GM04503 (cell line): ENCODE data around the gene SPTBN5.

Experiments
- DNase-seq: peaks from one replicate; pipeline ENCODE4 v3.0.0-alpha.2; 2012; ENCODE audit warnings: low read depth

The SPTBN5 gene

DNA sequence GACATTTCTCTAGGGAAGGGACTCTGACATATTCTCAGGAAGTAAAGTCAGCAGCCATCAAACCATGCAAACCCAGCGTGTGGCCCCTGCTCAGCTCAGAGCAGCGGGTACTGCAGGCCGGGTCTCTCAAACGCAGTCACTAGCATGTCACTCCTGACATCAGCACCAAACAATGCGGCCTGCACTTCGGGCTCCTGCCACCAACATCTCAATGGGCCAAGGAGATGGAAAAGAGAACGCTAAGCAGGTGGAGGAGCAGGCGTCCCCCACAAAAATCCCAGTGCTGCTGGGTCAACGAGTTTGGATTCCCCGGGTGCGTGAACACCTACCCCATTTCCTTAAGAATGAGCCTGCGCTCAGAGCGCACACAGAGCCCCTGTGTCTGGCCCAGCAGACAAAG, 9.9 kb upstream of the SPTBN5 start:
- no peak for DNase-seq

DNA sequence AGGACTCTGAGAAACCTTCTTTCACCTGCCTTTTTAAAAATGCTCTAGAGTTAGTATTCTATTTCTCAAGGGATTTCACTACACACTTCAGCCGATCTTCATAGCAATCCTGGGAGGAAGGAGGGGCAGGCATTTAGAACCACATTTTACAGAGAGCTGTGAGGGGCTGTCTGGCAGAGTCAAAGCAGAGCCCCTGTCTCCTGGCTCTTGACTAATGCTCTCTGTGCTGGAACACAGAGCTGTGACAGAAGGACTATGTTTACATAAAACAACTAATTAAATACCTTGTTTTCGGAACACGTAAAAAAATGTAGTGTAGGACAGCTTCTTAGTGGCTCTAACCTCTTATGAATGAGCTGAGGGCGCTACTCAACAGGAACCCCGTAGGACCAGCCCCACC, 7.6 kb upstream of the SPTBN5 start:
- no peak for DNase-seq

DNA sequence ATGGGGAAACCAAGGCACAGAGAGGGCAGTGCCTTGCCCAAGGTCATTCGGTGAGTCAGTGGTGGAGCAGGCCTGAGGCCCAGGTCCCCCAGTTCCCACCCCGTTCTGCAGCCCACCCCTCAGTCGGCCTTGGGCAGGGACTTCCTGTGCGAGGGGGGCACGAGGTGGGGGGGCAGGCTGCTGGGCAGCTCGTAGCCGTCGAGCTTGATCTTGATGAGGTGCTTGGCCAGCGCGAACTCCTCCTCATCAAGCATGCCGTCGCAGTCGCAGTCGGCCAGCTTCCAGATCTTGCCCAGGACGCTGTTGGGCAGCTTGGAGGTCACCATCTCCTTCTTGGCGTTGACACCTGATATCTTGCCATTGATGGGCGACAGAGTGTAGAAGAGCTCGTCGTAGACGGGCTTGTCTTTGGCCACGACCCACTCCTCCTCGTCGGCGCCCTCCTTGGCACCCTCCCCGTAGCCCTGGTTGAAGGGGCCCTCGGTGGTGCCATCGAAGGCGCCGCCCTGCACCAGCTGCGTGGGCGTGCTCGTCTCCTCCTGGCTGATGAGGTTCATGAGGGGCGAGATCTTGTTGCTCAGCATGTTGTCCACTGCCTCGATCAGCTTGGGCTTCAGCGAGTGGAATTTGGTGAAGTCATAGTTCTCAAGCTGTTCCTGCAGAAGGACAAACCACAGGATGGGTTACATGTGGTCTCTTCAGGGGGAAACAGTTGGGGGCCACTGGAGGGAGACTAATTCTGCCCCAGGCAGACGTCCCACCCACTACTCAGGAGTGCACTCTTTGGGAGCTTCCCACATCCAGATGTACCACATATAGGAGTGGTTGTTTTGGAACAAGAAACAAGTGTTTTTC, 6.9 kb upstream of the SPTBN5 start:
- DNase-seq, result no peak

DNA sequence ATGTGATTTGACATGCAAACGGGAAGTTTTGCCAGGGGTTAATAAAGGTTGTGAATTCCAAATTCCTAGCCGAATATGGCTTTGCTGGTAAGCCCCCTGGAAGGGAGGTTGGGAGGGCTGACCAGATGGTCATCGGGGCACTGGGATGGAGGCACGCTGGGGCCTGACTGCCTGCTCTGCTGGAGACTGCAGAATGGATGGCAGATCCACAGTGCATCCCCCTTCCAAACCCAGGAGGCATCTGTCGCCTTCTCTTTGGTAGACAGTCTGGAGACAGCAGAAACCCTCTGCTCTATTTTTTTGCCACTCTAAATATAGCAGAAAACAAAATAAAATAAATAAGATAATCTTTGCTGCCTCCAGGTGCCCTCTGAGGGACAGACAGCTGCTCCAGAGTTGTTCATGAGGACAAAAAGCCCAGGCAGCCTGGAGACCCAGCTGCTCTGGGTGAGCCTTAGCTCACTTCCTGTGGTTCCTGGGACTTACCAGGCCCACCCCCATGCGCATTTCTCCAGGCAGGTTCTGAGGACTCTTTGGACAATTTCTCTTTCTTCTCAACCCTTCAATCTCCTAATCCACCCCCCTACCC, 6.1 kb upstream of the SPTBN5 start:
- no peak for DNase-seq

- DNase-seq, result no peak
Observed at GRCh38 chr15:41897363-41897799, 3.5 kb upstream of the SPTBN5 start.

GRCh38 chr15:41896566-41896965, 2.7 kb upstream of the SPTBN5 start:
- DNase-seq, result no peak

DNA sequence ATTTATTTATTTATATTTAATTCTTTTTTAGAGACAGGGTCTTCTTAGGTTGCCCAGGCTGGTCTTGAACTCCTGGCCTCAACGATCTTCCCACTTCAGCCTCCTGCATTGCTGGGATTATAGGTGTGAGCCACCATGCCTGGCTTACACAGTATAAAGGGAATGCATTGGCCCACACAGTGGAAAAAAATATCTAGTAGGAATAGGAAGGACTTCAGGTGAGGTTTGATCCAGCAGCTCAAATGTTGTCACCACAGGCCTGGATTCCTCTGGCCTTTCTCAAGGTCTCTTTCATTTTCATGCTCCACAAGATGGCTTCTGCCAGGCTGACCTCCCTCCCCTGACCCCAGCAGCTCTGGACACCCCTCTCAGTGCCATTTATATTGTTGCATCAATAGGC, 2.1 kb upstream of the SPTBN5 start:
- no peak for DNase-seq

- no peak for DNase-seq
Observed at GRCh38 chr15:41895491-41895890, 1.6 kb upstream of the SPTBN5 start.

- DNase-seq, result peak; percentile 13
Observed at GRCh38 chr15:41894791-41895463, 1.1 kb upstream of the SPTBN5 start.

- DNase-seq, result no peak
Observed at GRCh38 chr15:41894251-41894790, 468 bp upstream of the SPTBN5 start.

DNA sequence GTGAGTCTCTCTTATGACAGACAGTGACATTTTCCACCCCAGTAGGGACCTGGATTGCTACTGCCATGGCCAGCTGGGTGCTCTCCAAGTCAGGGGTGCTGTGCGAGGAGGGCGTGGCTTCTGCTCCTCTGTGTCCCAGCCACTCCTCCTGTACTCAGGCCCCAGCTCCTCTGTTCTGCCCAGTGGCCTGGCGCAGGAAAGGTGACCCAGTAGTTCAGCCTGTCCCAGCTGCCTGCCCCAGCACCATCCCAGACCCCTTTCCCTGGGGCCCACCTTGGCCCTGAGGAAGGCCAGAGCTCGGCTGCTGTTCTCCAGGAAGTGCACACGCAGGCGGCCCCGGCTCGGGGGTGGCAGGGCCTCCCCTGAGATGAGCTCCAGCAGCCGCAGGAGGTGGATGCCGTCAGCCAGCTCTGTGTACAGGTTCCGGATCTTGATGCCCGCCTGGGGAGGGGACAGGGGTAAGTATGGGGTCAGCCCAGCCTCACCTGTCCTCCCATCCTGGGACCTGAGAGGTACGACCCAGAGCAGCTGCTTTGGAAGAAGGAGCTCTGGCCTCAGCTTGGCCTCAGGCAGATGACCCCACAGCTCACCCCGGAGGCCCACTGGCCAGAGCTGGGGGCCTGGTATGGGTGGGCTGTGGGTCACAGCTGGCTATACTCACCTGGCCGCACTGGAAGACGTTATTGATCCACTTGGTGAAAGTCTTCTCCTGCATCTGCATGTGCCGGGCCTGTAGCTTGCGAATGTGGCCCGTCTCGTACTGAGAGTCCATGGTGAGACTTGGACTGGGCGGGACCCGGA, 1.0 kb downstream of the SPTBN5 start:
- DNase-seq, result no peak

DNA sequence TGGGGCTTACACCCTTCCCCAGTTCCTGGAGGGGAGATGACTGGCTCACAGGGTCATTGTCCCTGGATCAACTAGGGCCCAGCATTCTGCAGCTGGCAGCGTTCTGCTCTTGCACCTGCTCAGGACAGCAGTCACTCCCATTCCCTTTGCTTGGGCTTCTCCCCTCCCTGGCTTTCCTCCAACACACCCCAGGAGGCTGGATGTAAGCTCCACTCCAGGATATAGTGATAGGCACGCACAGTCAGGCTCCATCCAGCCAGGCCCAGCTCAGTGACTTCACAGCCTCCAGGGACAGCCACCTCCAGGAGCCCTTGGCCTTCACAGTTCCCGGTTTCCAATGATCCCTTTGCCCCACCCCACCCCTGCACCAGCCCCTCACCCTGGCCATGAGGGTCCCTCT, 1.9 kb downstream of the SPTBN5 start:
- no peak for DNase-seq

GRCh38 chr15:41891226-41891625, 2.6 kb downstream of the SPTBN5 start:
- no peak for DNase-seq

DNA sequence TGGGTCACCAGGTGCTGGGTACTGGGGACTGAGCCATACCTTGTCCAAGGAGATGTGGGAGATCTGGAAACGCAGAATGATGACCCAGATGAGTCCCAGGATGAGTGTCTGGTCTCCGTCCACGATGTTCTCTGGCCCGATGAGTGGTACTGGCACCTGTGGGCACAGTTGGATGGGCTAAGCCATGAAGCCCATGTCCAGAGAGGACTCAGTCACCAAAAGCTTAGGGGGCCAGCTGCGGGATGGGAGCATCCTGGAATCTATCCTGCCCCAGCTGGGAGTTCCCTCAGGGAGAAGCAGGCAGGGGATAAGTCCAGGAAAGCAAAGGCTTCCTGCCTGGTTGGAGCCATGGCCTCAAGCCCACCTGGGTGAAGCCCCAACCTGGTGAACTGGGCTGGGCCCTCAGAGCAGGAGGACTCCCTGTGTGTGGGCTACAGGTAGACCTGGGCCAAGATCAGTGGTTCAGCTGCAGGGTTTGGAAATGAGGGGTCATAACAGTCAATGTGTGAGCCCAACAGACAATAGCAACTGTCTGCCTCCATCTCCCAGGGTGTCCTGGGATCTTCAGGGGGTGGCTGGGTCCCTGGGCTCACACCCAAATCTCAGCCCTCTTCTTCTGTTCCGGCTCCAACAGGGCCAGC, 3.7 kb downstream of the SPTBN5 start:
- no peak for DNase-seq

GRCh38 chr15:41888662-41889253, 5.1 kb downstream of the SPTBN5 start:
- no peak for DNase-seq

DNA sequence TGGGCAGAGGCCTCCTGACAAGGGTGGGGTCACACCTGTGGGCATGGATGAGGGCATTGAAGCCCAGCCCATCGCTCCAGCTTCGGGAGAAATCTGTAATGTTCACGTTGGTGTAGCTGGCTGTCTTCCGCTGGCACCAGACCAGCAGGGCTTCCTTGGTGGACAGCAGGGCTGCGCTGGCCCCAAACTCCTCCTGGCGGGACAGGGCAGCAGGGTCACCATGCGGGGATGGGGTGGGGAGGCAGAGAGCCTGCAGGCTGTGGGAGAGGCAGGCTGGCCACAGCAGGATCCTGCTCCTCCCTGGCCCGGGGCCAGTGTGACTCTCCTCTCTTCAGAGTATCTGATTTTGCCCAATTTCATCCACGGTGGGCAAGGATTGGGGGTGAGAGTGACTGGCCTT, 6.0 kb downstream of the SPTBN5 start:
- DNase-seq, result no peak

- no peak for DNase-seq
Observed at GRCh38 chr15:41887161-41887560, 6.7 kb downstream of the SPTBN5 start.

DNA sequence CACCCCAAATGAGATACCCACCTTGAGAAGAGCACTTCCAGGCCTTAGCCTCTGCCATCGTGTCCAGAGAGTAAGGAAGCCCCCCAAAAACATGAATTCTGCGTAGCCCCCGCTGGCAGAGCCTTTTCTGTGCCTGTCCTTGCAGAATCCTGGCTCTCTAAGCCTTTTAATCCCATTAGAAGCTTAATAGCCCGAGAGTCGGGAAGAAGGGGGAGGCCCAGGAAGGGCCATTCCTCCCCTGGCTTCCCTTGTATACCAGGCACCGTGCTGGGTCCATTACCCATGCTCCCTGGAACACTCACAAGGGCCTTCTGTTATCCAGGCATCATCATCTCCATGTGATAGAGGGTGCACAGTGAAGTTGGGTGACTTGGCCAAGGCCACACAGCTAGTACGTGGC, 7.1 kb downstream of the SPTBN5 start:
- no peak for DNase-seq

DNA sequence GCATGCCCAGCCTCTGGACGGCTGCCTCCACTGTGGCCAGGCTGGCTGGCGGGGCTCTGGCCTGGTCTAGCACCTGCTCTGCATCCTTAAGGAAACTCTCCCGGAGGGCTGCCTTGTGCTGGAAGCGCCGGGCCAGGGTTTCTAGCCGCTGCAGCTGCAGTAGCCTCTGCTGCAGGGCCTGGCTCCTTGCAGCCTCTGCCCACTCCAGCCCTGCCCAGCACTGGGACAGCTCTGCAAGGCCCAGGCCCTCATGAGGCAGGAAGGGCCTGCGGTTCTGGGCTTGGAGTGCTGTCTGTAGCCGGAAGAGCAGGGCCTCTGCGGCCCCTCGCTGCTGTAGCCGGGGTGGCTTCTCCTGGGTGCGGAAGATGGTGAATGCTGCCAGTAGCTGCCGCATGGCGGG, 8.0 kb downstream of the SPTBN5 start:
- DNase-seq, result no peak

DNA sequence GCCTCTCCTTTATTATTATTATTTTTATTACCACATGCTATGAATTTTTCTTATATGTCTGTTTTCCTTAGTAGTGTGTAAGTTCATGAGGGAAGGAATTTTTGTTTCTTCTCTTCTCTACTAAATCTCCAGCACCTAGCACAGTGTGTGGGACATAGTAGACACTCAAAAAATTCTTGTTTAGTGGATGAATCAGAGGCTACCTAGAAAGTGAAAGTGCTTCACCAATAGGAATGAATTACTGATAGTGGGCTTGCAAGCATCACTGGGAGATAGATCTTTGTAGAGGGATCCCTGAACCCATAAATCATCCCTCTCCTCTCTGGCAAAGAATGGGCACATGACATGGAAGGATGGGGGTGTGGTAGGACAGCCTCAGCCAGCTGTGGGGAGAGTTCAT, 8.5 kb downstream of the SPTBN5 start:
- DNase-seq, result no peak

GRCh38 chr15:41884458-41884857, 9.4 kb downstream of the SPTBN5 start:
- no peak for DNase-seq
